Myocyte (in vitro differentiated cells): ENCODE measurements around the gene OR2F2. TPM values are rescaled to one million over a fixed set of nuclear protein-coding genes. Genes with fewer than 3 reads are reported as not detected.

Experiments used
- DNase-seq: peaks from one replicate; pipeline ENCODE4 v3.0.0-alpha.2; 2012; ENCODE audit warnings: low read depth
- total RNA-seq: library from RNA; depleted of rRNA; stranded (reverse); fragments of >200 nt; gene quantifications from 2 replicates; pipeline ENCODE4 v1.2.3, GENCODE V29; 2014

OR2F2 gene
- total RNA-seq, 1 donor from 2014 or later: not detected

DNA sequence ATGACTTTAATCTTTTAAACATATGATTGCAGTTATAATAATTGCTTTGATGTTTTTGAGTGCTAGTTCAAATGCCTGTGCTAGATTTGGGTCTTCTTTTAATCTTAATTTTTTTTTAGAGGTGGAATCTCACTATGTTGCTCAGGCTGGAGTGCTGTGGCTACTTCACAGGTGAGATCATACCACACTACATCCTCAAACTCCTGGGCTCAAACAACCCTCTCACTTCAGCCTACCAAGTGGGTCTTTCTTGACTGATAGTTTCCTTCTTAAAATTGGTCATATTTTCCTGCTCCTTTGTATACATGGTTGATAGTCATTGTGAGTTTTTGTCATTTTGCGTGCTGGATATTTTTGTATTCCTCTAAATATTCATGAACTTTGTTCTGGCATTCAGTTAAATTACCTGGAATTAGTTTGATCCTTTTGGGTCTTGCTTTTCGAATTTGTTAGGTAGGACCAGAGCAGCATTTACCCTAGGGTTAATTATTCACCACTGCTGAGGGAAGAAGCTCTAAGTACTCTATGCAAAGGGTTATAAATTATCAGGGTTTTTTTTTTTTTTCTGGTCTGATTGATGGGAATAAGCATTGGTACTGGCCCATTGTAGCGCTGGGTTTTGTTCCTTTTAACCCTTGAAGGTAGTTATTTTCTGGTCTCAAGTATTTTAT lies 21.0 kb upstream of the OR2F2 start:
- DNase-seq: no peak

DNA sequence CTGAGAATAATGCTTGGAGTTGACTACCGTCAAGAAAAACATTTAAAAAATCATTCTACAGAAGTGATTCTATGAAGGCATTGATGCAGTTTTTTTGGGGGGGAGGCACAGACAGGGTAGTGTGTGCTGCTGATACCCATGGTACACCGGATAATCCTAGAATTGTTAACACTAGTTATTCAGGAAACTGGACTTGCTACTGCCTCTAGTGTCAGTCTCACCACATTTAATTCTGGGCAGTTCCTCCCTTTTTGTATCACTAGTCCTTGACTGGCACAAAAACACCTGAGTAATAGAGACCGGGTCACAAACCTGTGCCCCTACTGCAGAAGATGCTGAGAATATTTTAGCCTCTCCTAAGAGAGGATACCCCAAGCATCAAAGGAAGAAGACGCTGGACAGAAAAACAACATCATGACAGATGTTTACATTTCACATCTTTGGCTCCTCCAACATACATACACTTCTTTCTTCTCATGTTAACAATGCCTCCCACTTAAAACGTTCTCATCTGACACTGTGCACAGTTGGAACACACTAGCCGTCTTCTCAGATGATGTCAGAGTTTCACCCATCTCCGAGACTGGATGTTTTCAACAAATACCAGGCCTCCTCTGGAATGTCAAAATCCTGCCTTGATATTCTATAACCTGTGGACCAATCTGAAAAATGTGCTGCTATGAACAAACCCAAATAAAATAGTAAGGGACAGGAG lies 19.9 kb upstream of the OR2F2 start:
- DNase-seq: no peak

- DNase-seq: no peak
These were observed 10.2 kb upstream of the OR2F2 start for GRCh38 chr7:143924851-143925250.

DNA sequence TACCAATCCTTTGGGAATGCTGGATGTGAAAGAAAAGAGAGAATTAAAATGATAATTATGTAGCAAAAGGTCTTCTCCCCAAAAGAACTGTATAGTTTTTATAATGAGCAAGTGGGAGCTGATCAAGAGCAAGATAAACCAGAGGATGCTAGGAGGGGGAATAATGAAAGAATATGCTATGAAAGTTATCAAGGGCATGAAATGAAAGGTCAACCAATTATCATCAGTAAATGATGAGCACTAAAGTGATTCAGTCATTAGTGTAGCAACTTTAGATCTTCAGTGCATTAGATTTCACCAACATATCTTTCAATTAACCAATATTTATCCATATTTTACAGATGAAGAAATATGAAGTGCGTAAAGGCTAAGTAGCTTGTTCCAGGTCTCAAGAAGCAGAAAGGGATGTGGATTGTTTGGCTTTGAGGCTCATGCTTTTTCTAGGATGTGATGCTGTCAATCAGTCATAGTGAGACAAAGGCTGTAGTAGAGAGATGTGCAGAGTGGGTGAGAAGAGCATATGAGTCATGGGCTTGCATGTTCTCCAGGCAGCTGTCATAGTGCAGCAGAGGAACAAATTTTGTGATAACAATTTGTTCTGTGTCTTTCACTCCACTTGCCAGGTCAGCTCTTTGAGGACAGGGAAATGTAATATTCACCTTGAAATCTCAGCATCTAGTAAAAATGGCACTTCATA lies 5.7 kb upstream of the OR2F2 start:
- peak; percentile 87 for DNase-seq

DNA sequence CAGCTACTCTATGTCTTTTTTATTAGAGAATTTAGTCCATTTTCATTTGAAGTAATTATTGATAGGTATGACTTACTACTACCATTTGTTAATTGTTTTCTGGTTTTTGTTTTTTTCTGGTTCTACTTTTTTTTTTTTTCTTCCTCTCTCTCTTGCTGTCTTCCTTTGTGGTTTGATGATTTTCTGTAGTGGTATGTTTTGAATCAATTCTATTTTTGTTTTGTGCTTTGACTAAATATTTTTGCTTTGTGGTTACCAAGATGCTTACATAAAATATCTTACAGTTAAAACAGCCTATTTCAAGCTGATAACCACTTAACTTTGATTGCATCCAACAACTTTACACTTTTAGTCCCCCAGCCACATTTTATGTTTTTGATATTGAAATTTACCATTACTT lies 3.3 kb upstream of the OR2F2 start:
- DNase-seq: peak; percentile 46

DNA sequence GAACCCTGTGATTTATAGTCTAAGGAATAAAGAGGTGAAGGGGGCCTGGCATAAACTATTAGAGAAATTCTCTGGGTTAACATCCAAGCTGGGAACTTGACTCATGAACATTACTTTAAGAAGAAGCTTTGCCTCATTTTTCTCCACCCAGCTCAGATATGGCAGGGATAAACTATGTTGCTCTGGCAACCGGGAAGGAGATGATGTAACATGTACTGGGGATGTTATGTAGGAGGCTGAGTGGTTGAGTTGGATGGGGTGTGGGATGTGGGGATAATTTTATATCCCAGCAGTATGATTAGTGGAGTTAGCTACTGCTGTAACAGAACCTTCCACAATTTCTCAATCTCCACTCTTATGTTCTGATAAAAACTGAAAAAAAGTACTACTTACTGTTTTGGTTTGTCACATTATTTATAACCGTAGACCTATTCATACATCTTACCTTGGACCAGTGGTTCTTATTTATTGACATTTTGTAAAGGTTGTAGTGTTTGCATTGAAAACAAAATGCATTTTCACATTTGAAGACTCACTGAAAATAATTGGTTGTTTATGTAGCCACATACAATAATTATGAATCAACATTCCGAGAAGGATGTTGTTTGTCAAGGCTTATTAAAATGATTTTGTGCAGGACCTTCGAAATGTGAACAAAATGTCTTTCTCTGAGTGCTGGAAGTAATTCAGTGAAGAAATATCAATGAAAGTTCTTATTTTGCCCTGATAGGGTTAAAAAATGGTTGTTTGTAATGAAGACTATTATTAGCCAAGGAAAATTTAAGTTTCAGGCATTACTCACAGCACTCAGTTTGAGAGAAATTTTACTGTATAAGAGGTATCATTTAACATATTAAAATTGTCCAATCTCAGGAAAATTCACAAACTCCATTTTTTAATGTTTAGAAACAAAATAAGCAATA lies 1.3 kb downstream of the OR2F2 start:
- peak; percentile 64 for DNase-seq

- no peak for DNase-seq
These were observed 3.6 kb downstream of the OR2F2 start for GRCh38 chr7:143938379-143939243.

GRCh38 chr7:143945423-143945822 lies 10.4 kb downstream of the OR2F2 start:
- DNase-seq: no peak

DNA sequence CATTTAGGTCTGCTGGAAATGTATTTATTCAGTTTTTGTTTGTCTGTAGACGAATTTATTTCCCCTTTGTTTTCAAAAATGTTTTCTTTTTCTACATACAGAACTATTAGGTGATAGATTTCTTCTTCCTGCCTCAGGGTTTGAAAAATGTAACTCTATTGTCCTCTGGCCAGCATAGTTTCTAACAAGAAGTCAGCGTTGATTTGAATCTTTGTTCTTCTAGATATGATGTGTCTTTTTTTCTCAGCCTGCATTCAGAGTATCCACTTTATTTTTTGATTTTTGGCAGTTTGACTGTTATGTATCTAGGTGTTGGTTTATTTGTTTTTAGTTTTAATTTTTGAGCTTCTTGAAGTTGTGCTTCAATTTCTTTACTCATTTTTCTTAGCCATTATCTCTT lies 12.1 kb downstream of the OR2F2 start:
- no peak for DNase-seq

- DNase-seq: no peak
These were observed 13.7 kb downstream of the OR2F2 start for GRCh38 chr7:143948733-143949132.

DNA sequence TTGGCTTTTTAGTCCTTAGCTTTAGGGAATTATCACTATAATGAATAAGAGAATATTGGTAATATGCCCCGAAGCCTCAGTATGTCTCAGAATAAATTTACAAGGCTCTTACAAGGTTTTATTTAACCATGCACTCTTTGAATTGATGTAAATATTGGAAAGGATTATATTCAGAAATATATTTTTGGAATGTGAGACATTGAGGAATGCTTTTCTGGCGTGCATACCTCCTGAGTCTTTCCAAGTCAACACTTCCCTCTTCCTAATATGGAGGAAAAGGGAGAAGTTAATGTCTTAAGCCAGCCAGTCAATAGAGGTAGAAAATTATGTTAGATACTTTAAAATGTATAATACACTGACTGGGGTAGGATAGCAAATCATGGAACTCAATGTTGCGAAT lies 18.4 kb downstream of the OR2F2 start:
- DNase-seq: no peak

DNA sequence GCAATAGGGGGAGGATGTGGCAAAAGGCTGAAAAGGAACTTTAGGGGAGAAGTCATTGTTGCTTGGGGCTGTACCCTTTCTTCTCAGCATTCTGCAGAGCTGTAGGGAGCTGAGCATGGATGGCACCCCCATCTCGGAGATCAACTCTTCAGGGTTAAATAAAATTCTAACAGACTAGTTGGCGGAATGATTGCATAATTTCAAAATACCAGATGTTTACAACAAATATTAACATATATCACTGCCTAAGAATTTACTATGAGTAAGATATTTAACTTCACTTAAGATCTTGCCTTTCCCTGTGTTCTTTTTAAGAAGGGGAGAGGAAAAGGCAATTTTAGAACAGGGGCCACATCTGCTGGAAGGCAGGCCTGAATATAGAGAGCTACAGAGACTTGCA lies 19.1 kb downstream of the OR2F2 start:
- DNase-seq: no peak

- DNase-seq: no peak
These were observed 19.5 kb downstream of the OR2F2 start, which contains the start of gene OR2F1 for GRCh38 chr7:143954544-143954943. OR2F1 (plus strand) TSS chr7:143954844; CDS start chr7:143959971, 5,127 bp downstream.

DNA sequence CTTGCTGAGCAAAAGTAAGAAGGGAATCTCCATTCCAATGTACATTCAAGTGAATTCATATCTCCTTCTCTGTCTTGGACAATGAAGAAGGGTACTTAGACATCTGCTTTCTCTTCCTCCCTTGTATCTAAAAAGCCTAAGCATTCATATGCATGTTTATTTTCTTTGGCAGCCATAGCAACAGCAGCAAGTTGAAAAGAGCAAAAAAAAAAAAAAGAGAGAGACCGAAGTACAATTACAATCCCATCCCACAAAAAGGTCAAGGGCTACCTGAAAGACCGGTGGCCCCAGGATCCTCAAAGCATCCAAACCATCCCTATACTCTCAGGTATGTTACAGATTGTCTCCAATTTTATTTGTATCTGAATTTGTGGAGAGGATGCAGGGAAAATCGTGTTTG lies 23.7 kb downstream of the OR2F2 start:
- DNase-seq: peak; percentile 15

DNA sequence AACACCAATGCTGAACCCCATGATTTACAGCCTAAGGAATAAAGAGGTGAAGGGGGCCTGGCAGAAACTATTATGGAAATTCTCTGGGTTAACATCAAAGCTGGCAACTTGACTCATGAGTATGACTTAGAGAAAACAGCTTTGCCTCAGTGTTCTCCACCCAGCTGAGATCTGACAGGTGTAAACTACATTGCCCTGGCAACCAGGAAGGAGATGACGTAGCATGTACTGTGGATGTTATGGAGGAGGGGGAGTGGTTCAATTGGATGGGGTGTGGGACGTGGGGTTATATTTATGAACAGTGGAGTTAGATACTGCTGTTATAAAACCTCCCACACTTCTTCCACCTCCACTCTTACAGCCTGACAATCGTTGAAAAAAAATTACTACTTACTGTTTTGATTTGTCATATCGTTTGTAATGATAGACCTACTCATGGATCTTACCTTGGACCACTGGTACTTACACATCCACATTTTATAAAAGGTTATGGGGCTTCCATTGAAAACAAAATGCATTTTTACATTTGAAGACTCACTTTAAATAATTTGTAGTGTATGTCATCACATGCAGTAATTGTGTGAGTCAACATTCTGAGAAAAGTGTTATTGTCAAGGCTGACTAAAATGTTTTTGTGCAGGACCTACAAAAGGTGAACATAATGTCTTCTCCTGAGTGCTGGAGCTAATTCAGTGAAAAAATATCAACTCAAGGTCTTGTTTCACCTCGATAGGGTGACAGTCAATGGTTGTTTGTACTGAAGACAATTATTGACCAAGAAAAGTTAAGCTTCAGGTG lies 26.0 kb downstream of the OR2F2 start:
- no peak for DNase-seq

DNA sequence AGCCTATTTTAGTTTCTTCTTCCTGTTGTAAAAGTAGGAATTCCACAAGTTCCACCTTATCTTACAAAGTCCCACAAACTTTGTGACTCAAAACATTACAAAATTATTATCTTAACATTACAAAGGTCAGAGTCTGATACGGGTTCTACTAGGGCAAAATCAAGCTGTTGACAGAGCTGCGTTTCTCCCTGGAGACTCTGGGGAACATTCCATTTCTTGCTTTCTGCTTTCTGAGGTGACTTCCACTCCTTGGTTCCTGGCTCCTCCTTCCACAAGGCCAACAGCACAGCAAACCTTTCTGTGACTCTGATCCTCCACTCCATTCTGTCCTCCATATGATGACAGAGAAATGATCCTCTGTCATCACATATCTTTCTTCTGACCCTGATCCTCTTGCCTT lies 30.2 kb downstream of the OR2F2 start:
- no peak for DNase-seq

DNA sequence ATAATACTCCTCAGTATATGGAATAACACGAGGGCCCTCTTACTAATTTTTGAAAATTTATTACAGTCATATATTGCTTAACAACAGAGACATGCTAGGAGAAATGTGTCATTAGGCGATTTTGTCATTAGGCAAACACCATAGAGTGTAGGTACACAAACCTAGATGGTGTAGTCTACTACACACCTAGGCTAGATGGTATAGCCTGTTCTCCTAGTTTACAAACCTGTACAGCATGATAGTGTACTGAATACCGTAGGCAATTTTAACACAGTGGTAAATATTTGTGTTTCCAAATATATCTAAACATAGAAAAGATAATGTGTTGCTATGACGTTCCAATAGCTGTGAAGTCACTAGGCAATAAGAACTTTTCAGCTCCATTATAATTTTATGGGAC lies 32.4 kb downstream of the OR2F2 start:
- DNase-seq: no peak

DNA sequence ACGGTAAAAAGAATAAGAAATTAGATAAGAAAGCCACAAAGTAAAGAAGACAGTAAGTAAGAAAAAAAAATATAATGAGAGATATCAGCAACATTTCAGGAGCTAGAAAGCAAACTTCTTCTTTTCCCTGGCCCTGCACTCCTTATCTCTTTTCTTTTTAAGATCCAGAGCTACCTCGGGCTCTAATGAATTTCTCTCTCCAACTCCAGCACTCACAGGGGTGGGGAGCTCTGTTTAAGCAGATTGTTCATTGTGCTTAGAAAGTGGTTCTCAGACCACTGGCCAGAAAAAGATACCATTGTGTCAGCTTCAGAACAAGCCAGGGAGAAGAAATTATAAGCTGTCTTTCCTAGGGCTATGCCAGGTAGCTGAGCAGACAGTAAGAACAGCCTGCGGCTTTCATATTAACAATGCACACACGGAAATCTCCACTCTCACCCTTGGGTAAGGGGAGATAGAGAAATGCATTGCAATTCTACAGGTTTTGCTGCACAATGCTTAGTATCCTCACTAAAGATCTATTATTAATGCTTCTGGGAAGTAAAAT lies 38.9 kb downstream of the OR2F2 start:
- DNase-seq: no peak

DNA sequence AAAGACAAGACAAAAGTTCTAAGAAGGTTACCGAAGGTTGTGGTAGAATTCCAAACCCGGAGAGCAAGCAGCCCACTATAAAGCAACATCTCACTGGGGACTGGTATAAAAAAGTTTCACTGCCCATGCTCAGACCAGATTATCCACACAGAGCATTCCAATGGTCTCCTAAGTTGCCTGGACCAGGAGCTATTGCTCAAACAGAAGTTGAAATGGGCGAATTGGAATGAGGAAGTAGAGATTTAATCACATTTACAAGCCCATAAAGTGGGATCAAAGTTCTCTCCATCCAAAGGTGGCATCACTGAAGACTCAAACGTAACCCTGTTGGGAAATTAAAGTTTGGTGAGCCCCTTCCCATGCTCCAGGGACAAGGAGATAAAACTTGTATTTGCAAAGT lies 39.4 kb downstream of the OR2F2 start:
- no peak for DNase-seq
